DND-41 (cell line): Measurements from ENCODE around the gene PAMR1.

ENCODE experiments used
- ATAC-seq: fragments of 200-7000 bp; cut with Tn5 transposase; 3 replicates; pipeline ENCODE4 v1.9.1; 2021; ENCODE audit warnings: low read depth; ENCODE audit not compliant: insufficient read depth
- DNase-seq: peaks from one replicate; pipeline ENCODE4 v3.0.0-alpha.2; 2020
- H2AFZ ChIP-seq: 2 replicates; pipeline ENCODE4 v1.6.0; 2012; ENCODE audit warnings: low read depth, low read length
- H3K27ac ChIP-seq: 2 replicates; pipeline ENCODE4 v1.5.1; 2012; ENCODE audit warnings: low read length, inconsistent platforms
- H3K27me3 ChIP-seq: fragments of 200-600 bp; sonication (generic); 2 replicates; pipeline ENCODE4 v1.6.0; 2012; ENCODE audit warnings: low read length, mild to moderate bottlenecking, inconsistent platforms; ENCODE audit not compliant: insufficient read depth, poor library complexity
- H3K36me3 ChIP-seq: 2 replicates; pipeline ENCODE4 v1.5.1; 2012; ENCODE audit warnings: low read length, inconsistent platforms; ENCODE audit not compliant: insufficient read depth
- H3K4me1 ChIP-seq: 2 replicates; pipeline ENCODE4 v1.5.1; 2012; ENCODE audit warnings: mild to moderate bottlenecking, low read length; ENCODE audit not compliant: insufficient read depth
- H3K4me2 ChIP-seq: 2 replicates; pipeline ENCODE4 v1.6.0; 2012; ENCODE audit warnings: mild to moderate bottlenecking, moderate library complexity, low read length, inconsistent platforms; ENCODE audit not compliant: insufficient read depth
- H3K4me3 ChIP-seq, 2 experiments: fragments of 200-600 bp in 1 of 2; shearing (Covaris generic) in 1 of 2; 2 replicates each; pipeline ENCODE4 v1.5.1; 2012 to 2016; ENCODE audit warnings: inconsistent platforms in 2 of 2, low read length in 2 of 2, mild to moderate bottlenecking in 2 of 2, low read depth in 1 of 2, moderate library complexity in 1 of 2
- H3K79me2 ChIP-seq: 2 replicates; pipeline ENCODE4 v1.6.0; 2012; ENCODE audit warnings: low read length, inconsistent platforms; ENCODE audit not compliant: insufficient read depth
- H3K9ac ChIP-seq: 2 replicates; pipeline ENCODE4 v1.6.0; 2012; ENCODE audit warnings: low read depth, mild to moderate bottlenecking, inconsistent platforms, low read length, moderate library complexity
- H3K9me3 ChIP-seq: 2 replicates; pipeline ENCODE4 v1.5.1; 2012; ENCODE audit warnings: low read length, moderate library complexity, mild to moderate bottlenecking, inconsistent platforms; ENCODE audit not compliant: insufficient read depth, severe bottlenecking
- H4K20me1 ChIP-seq: 2 replicates; pipeline ENCODE4 v1.6.0; 2012; ENCODE audit warnings: low read length; ENCODE audit not compliant: insufficient read depth
- EZH2 ChIP-seq: IDR thresholded peaks from 3 replicates; pipeline ENCODE4 v1.6.1; 2012; ENCODE audit warnings: borderline replicate concordance, low read depth, mild to moderate bottlenecking, moderate library complexity, low read length, inconsistent platforms; ENCODE audit not compliant: severe bottlenecking
- TF ChIP-seq, protein P1 (sequence below): IDR thresholded peaks from 2 replicates; pipeline ENCODE4 v1.5.1; 2012; ENCODE audit warnings: borderline replicate concordance, low read length, moderate library complexity, mild to moderate bottlenecking; ENCODE audit not compliant: poor library complexity, severe bottlenecking; ENCODE audit errors: extremely low read depth

The PAMR1 gene

DNA sequence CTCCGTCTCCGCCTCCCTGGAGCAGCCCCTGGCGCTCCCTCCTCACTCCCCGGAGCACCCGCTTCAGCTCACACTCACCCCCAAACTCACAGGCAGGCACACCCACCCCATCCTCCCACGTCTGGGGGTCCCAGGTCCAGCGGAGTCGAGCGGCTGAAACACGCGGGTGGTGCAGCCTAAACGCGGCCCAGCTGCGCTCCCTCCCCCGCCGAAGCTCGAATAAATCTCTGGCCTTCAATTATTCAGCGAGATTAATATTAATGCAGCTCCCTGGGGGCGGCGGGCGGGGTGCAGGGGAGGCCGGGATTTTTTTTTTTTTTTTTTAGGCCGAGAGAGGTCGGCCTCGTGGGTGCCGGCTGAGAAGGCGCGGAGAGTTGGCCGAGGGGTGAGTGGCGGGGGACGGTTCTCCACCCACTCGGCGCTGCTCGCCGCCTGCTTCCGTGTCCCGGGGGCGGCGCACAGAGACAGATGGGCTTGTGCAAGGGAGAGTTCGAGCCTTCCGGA lies 105.5 kb downstream of the PAMR1 start:
- H2AFZ ChIP-seq: no peak overlapping the region
- no peaks in the 10 kb centered on the region for H4K20me1 ChIP-seq
- no peak for ATAC-seq
- no peak for DNase-seq
- H3K4me3 ChIP-seq: no peak overlapping the region
- H3K4me1 ChIP-seq: no peaks in the 10 kb centered on the region
- no peak overlapping the region for H3K27ac ChIP-seq
- H3K9ac ChIP-seq: no peak overlapping the region
- TF ChIP-seq, protein P1, sequence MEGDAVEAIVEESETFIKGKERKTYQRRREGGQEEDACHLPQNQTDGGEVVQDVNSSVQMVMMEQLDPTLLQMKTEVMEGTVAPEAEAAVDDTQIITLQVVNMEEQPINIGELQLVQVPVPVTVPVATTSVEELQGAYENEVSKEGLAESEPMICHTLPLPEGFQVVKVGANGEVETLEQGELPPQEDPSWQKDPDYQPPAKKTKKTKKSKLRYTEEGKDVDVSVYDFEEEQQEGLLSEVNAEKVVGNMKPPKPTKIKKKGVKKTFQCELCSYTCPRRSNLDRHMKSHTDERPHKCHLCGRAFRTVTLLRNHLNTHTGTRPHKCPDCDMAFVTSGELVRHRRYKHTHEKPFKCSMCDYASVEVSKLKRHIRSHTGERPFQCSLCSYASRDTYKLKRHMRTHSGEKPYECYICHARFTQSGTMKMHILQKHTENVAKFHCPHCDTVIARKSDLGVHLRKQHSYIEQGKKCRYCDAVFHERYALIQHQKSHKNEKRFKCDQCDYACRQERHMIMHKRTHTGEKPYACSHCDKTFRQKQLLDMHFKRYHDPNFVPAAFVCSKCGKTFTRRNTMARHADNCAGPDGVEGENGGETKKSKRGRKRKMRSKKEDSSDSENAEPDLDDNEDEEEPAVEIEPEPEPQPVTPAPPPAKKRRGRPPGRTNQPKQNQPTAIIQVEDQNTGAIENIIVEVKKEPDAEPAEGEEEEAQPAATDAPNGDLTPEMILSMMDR: no peak
- TF ChIP-seq EZH2: no peak
- H3K9me3 ChIP-seq: no peaks in the 10 kb centered on the region
- H3K36me3 ChIP-seq: no peaks in the 10 kb centered on the region
- H3K79me2 ChIP-seq: no peaks in the 10 kb centered on the region
- peaks cover 17% of the 10 kb centered on the region for H3K27me3 ChIP-seq
- H3K4me2 ChIP-seq: no peak overlapping the region

DNA sequence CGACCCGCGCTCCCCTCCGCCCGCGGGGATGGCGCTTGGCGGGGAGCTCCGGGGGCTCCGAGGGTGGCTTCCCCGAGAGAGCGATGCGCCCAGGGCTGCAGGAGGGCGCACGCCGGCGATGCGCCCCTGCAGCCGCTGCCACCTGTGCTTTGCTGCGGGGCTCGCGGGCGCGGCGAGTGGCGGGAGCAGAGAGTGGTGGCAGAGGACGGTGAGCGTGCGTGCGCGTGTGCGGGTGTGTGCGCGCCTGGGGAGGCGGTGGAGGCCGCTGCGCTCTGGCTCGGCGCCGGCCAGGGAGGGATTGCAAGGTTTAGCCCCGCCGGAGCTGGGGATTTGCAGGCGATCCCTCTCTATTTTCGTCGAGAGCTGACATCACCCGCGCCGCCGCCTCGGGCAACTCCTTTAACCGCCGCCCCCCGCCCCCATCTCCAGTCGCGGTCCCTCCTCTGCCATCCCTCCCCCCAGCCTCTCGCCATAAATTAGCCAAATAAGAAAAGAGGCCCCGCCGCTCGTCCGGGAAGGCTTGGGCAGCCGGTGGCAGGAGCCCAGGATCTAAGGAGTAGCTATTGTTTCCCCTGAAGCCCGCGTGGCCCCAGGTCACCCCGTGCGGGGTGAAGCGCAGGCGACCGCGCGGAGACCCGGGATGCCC lies 106.1 kb downstream of the PAMR1 start, which contains the start of gene SLC1A2:
TSS of gene SLC1A2 (minus strand) at position 375 of the 646 bp plus-strand sequence. CDS start 592 bp downstream, outside the sequence.
- Histone ChIP-seq H3K4me1 (no peaks in the 10 kb centered on the region), H3K9ac (no peak within 1 kb of the TSS), H3K4me2 (no peak within 1 kb of the TSS), H2AFZ (no peak within 1 kb of the TSS), H3K79me2 (no peaks in the 10 kb centered on the region), H3K27me3 (peaks cover 14% of the 10 kb centered on the region), H3K4me3 (no peak within 1 kb of the TSS), H4K20me1 (no peaks in the 10 kb centered on the region), H3K36me3 (no peaks in the 10 kb centered on the region), H3K9me3 (no peaks in the 10 kb centered on the region), H3K27ac (no peak within 1 kb of the TSS)
- no peak for TF ChIP-seq EZH2
- TF ChIP-seq, protein P1: no peak
- no peak for DNase-seq
- no peak for ATAC-seq

DNA sequence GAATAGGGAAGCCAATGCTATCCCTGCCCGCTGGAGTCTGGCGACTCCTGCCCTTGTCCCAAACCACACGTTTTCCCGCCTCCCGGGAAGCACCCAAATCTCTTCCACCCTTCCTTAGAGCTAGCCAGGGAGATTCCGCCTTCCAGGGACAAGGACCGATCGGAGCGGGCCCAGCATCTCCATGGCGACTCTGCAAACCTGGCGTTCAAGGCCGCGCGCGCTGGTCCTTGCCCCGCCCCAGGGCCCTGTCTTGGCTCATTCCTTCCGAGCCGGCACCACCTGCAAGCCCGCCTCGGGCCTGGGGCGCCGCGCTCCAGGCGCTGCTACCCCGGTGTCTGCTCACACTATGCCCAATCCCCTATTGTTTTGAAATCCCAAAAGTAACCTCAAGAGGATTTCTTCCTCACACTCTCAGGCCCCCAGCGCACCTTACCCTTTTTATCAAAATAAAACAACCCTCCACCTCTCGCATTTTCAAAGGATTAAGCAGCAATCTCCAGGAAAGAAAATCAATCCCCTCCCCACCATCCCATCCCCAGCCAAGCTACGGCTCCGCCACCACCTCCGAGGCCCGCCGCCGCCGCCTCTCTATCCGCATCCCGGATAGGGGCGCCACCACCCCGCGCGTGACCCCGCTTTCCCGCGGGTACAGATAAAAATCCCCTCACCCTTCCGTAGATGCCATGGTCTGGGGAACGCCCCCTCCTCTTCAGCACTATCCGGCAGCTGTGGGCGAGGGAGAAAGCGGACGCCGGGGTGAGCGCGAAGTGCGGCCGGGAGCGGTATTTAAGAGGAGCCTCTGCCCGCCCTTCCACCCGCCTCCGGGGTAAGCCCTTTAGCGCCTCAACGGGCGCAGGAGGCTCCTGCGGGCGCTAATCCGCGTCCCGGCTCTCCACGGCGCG lies 106.9 kb downstream of the PAMR1 start:
- no peaks in the 10 kb centered on the region for H4K20me1 ChIP-seq
- H3K79me2 ChIP-seq: no peaks in the 10 kb centered on the region
- no peaks in the 10 kb centered on the region for H3K36me3 ChIP-seq
- ATAC-seq: no peak
- no peaks in the 10 kb centered on the region for H3K4me1 ChIP-seq
- DNase-seq: no peak
- peaks cover 10% of the 10 kb centered on the region for H3K27me3 ChIP-seq
- no peak for TF ChIP-seq EZH2
- TF ChIP-seq, protein P1: no peak
- H3K4me3 ChIP-seq: no peak overlapping the region
- no peaks in the 10 kb centered on the region for H3K9me3 ChIP-seq
- no peak overlapping the region for H3K9ac ChIP-seq
- no peak overlapping the region for H2AFZ ChIP-seq
- H3K27ac ChIP-seq: no peak overlapping the region
- no peak overlapping the region for H3K4me2 ChIP-seq
